Stimulated activated CD8-positive, alpha-beta memory T cell treated with anti-CD3 and anti-CD28 coated beads, Interleukin-12 subunit alpha, Interleukin-12 subunit beta, amount 100 ng/mL, for 4 hours (primary cell): ENCODE data around the gene GCA.
A peak's percentile ranks its signal among the peaks of the same experiment; 100 is the strongest.

Source experiments
- DNase-seq: peaks from one replicate; pipeline ENCODE4 v3.0.0-alpha.2; 2020; ENCODE audit warnings: low read depth

Gene GCA

GRCh38 chr2:162343824-162344616 is at the start of gene GCA:
GCA (plus strand) TSS chr2:162344132; CDS start chr2:162344249, 117 bp downstream.
- peak; percentile 95 for DNase-seq

- DNase-seq: no peak
These were observed 48.9 kb upstream of the GCA start for GRCh38 chr2:162295009-162295408.

GRCh38 chr2:162297925-162298552 is 45.9 kb upstream of the GCA start:
- DNase-seq: no peak

GRCh38 chr2:162298669-162299335 is 45.1 kb upstream of the GCA start:
- DNase-seq: no peak

- DNase-seq: no peak
These were observed 43.7 kb upstream of the GCA start for GRCh38 chr2:162300266-162300665.

- no peak for DNase-seq
These were observed 42.7 kb upstream of the GCA start for GRCh38 chr2:162301151-162301804.

GRCh38 chr2:162301877-162302276 is 42.1 kb upstream of the GCA start:
- no peak for DNase-seq

- no peak for DNase-seq
These were observed 38.0 kb upstream of the GCA start for GRCh38 chr2:162305901-162306300.

- no peak for DNase-seq
These were observed 35.0 kb upstream of the GCA start for GRCh38 chr2:162308747-162309503.

- DNase-seq: no peak
These were observed 31.1 kb upstream of the GCA start for GRCh38 chr2:162312853-162313252.

- no peak for DNase-seq
These were observed 28.0 kb upstream of the GCA start for GRCh38 chr2:162315938-162316337.

- DNase-seq: no peak
These were observed 27.3 kb upstream of the GCA start for GRCh38 chr2:162316590-162316989.

GRCh38 chr2:162317058-162317742 is 26.7 kb upstream of the GCA start:
- no peak for DNase-seq

- no peak for DNase-seq
These were observed 26.0 kb upstream of the GCA start for GRCh38 chr2:162317861-162318327.

- DNase-seq: peak; percentile 55
These were observed 25.4 kb upstream of the GCA start, which contains the start of gene IFIH1 for GRCh38 chr2:162318328-162319180. IFIH1 (minus strand) TSS chr2:162318684; CDS start chr2:162318307, 377 bp downstream.

GRCh38 chr2:162320864-162321517 is 22.9 kb upstream of the GCA start:
- DNase-seq: no peak

GRCh38 chr2:162324953-162325352 is 19.0 kb upstream of the GCA start:
- DNase-seq: no peak

GRCh38 chr2:162327134-162327769 is 16.7 kb upstream of the GCA start:
- no peak for DNase-seq

- no peak for DNase-seq
These were observed 16.1 kb upstream of the GCA start for GRCh38 chr2:162327806-162328205.
